Peyer's patch (tissue), 4 donors: ENCODE measurements around the gene DIP2A. TPM values are rescaled to one million over a fixed set of nuclear protein-coding genes. Genes with fewer than 3 reads are reported as not detected.
A peak's percentile ranks its signal among the peaks of the same experiment; 100 is the strongest.

Experiments used
- DNase-seq, 3 donors: peaks; one replicate each; pipeline ENCODE4 v3.0.0-alpha.2; 2017 to 2019
- H3K27ac ChIP-seq, 4 donors: fragments of 200-600 bp; sonication (generic); one replicate each; pipeline ENCODE4 v1.5.1; 2016 to 2019
- H3K27me3 ChIP-seq, 2 donors: fragments of 200-600 bp; sonication (generic); one replicate each; pipeline ENCODE4 v1.5.1; 2019
- H3K36me3 ChIP-seq, 3 donors: fragments of 200-600 bp; sonication (generic); one replicate each; pipeline ENCODE4 v1.5.1; 2016 to 2019
- H3K4me1 ChIP-seq, 4 donors: fragments of 200-600 bp; sonication (generic); one replicate each; pipeline ENCODE4 v1.5.1; 2016 to 2019
- H3K4me3 ChIP-seq, 4 donors: fragments of 200-600 bp; sonication (generic); 1 replicate in 3 of 4; 2 replicates in 1 of 4; pipeline ENCODE4 v1.5.1; 2016 to 2019; ENCODE audit warnings: mild to moderate bottlenecking in 1 of 4
- H3K9me3 ChIP-seq, 4 donors: fragments of 200-600 bp; sonication (generic); one replicate each; pipeline ENCODE4 v1.5.1; 2016 to 2019; ENCODE audit warnings: mild to moderate bottlenecking in 1 of 4
- CTCF ChIP-seq, 6 experiments: fragments of 450-650 bp in 4 of 6; fragments of 200-600 bp in 2 of 6; sonication (generic) in 1 of 6; IDR thresholded peaks; one replicate each; pipeline ENCODE4 v1.5.1; 2017 to 2019; ENCODE audit warnings: antibody characterized with exemption in 6 of 6, mild to moderate bottlenecking in 3 of 6, moderate library complexity in 1 of 6
- POLR2A ChIP-seq, 2 donors: fragments of 450-650 bp; IDR thresholded peaks; one replicate each; pipeline ENCODE4 v1.5.1; 2017; ENCODE audit warnings: antibody characterized with exemption in 2 of 2, mild to moderate bottlenecking in 2 of 2, moderate library complexity in 2 of 2
- total RNA-seq, 4 donors: library from RNA; depleted of rRNA; stranded (reverse); fragments of >200 nt; gene quantifications; one replicate each; pipeline ENCODE4 v1.1.0, GENCODE V29; 2016

The DIP2A gene
- total RNA-seq, 4 donors from 2014 or later, result 69.9 to 108 (median 85.3) TPM

- Histone ChIP-seq H3K27me3 (no peaks in the 10 kb centered on the region), H3K4me1 (no peaks in the 10 kb centered on the region), H3K4me3 (no peak overlapping the region), H3K9me3 (no peaks in the 10 kb centered on the region), H3K36me3 (peaks cover 0 to 54% (median 0%) of the 10 kb centered on the region in 3 donors), H3K27ac (peak overlapping the region in 1 of 4 donors; percentile 3)
- DNase-seq, result no peak
- no peak for TF ChIP-seq CTCF (IDR thresholded peaks at IDR 0.05)
- TF ChIP-seq POLR2A (IDR thresholded peaks at IDR 0.05), result no peak
Observed at GRCh38 chr21:46500224-46500861, 41.7 kb downstream of the DIP2A start.

- Histone ChIP-seq H3K9me3 (no peaks in the 10 kb centered on the region), H3K4me1 (no peaks in the 10 kb centered on the region), H3K4me3 (no peak overlapping the region), H3K27me3 (no peaks in the 10 kb centered on the region), H3K36me3 (peaks cover 0 to 38% (median 0%) of the 10 kb centered on the region in 3 donors), H3K27ac (peak overlapping the region in 1 of 4 donors; percentile 25)
- DNase-seq, result no peak
- TF ChIP-seq CTCF (IDR thresholded peaks at IDR 0.05) (no peak), POLR2A (IDR thresholded peaks at IDR 0.05) (no peak)
Observed at GRCh38 chr21:46503922-46504550, 45.3 kb downstream of the DIP2A start.

- TF ChIP-seq POLR2A (IDR thresholded peaks at IDR 0.05), result no peak
- no peak for TF ChIP-seq CTCF (IDR thresholded peaks at IDR 0.05)
- no peak for DNase-seq
- Histone ChIP-seq H3K4me1 (no peaks in the 10 kb centered on the region), H3K9me3 (no peaks in the 10 kb centered on the region), H3K27ac (no peak overlapping the region), H3K4me3 (no peak overlapping the region), H3K36me3 (peaks cover 0 to 39% (median 0%) of the 10 kb centered on the region in 3 donors), H3K27me3 (no peaks in the 10 kb centered on the region)
Observed at GRCh38 chr21:46504666-46505065, 46.0 kb downstream of the DIP2A start.

DNA sequence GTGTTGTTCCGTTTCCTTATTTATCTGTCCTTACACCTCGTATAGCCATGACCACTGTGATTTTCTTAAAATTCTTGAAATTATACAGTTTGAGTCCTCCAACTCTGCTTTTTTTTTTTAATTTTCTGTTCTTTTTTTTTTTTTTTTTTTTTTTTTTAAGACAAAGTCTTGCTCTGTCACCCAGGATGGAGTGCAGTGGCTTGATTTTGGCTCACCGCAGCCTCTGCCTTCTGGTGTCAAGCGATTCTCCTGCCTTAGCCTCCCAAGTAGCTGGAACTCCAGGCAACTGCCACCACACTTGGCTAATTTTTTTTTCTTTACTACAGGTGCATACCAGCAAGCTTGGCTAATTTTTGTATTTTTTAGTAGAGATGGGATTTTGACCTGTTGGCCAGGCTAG lies 48.9 kb downstream of the DIP2A start:
- H3K4me1 ChIP-seq, result no peaks in the 10 kb centered on the region
- no peak overlapping the region for H3K27ac ChIP-seq
- H3K9me3 ChIP-seq, result no peaks in the 10 kb centered on the region
- H3K4me3 ChIP-seq, result no peak overlapping the region
- TF ChIP-seq POLR2A (IDR thresholded peaks at IDR 0.05) (no peak), CTCF (IDR thresholded peaks at IDR 0.05) (no peak)
- DNase-seq, result no peak
- H3K36me3 ChIP-seq, result peaks cover 0 to 63% (median 0%) of the 10 kb centered on the region in 3 donors
- H3K27me3 ChIP-seq, result no peaks in the 10 kb centered on the region

DNA sequence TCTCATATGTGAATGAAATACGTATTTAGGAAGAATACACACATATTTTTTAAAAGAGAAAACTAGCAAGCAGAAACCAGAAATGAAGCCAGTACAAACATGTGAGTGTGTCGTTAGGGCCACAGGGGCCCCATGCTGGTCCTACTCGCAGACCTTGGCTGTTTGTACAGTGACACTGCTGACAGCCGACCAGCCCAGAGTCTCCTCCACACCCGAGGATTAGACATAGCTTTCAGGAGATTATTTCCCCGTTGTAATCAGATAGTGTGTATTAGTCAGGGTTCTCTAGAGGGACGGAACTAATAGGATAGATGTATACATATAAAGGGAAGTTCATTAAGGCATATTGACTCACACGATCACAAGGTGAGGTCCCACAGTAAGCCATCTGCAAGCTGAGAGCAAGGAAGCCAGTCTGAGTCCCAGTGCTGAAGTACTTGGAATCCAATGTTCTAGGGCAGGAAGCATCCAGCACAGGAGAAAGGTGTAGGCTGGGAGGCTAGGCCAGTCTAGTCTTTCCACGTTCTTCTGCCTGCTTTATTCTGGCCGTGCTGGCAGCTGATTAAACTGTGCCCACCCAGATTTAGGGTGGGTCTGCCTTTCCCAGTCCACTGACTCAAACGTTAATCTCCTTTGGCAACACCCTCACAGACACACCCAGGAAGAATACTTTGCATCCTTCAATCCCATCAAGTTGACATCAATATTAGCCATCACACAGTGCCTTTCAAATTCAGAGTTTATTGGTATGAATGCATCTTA lies 51.2 kb downstream of the DIP2A start:
- Histone ChIP-seq H3K9me3 (no peaks in the 10 kb centered on the region), H3K27me3 (no peaks in the 10 kb centered on the region), H3K36me3 (peaks cover 0 to 57% (median 0%) of the 10 kb centered on the region in 3 donors), H3K27ac (peak overlapping the region in 1 of 4 donors; percentile 58), H3K4me3 (no peak overlapping the region), H3K4me1 (peaks cover 0 to 1% (median 0%) of the 10 kb centered on the region in 4 donors)
- DNase-seq, result peak in 2 of 3 donors; percentile 66 to 76
- TF ChIP-seq POLR2A (IDR thresholded peaks at IDR 0.05) (no peak), CTCF (IDR thresholded peaks at IDR 0.05) (no peak)
